Fibroblast of pulmonary artery (primary cell): ENCODE data around the gene PTCH2.
A peak's percentile ranks its signal among the peaks of the same experiment; 100 is the strongest.
"Not testable (repeated sequence)": the region's sequence is repeated elsewhere in the genome, so short reads cannot be mapped to it uniquely, and the experiment has no call there.

Source experiments
- DNase-seq: peaks from one replicate; pipeline ENCODE4 v3.0.0-alpha.2; 2010; ENCODE audit warnings: low read depth
- H3K4me3 ChIP-seq: replicated peaks from 2 replicates; pipeline ENCODE4 v1.5.1; 2011; ENCODE audit warnings: low read depth, mild to moderate bottlenecking, control low read depth, low read length, moderate library complexity
- CTCF ChIP-seq: IDR thresholded peaks from 2 replicates; pipeline ENCODE4 v1.5.1; 2011; ENCODE audit warnings: mild to moderate bottlenecking, control low read depth, low read length, inconsistent platforms; ENCODE audit errors: missing control alignments

Gene PTCH2

DNA sequence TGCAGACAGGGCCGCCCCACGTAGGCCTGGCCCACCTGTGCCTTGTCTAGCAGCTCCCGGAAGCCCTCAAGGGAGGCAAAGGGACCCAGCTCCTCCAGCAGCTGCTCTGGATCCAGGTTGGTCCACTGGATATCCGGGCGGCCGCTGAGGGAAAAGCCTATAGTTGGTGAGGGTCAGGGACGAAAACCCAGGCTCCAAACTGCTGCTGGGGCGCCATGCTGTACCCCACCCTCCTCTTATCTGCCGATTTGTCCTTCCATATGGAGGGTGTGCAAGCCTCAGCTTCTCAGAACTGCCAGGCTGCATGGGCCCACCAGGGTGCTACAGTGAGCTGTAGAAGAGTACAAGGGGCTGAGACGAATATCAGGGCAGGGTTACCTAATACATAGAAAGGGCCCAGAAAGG lies 12.2 kb downstream of the PTCH2 start:
- H3K4me3 ChIP-seq = no peak overlapping the region
- TF ChIP-seq CTCF = no peak
- no peak for DNase-seq

DNA sequence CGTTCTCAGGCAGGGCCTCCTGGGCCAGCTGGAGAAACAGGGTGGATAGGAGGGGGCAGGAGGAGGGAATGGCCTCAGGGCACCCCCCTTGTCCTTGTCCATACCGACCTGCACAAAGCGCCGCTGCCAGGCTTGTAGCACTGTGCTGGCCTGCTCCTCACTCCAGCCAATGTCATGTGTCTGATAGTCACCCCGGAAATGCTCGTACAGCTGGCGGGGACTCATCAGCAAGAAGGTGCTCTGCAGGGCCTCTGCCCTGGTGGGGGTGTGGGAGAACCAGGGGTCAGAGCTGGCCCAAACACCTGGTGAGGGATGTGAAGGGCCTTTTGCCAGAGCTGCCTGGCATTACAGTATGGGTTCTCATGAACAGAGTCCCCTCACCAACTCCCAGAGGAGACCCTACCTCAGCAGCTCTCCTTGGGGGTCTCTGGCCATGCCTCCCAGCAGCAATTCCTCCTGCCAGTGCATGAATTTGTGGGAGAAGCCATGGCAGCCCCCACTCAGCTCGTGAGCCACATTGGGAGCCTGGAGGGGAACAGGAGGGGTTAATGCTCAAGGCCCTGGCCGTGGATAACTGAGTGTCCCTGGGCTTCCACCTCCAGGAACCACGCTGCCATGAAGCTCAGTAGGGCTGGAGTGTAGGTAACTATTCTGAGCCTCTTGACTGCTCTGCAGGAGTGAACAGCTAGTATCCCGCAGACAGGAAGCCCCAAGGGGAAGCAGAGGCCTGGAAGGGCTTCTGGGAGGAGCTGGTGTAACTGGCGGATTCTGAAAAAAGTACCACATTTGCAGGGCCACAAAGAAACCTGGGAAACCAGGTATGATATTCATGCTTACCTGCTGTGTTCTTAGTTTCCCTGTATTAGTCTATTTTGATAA lies 13.3 kb downstream of the PTCH2 start:
- DNase-seq = no peak
- TF ChIP-seq CTCF = no peak
- H3K4me3 ChIP-seq = no peak overlapping the region

DNA sequence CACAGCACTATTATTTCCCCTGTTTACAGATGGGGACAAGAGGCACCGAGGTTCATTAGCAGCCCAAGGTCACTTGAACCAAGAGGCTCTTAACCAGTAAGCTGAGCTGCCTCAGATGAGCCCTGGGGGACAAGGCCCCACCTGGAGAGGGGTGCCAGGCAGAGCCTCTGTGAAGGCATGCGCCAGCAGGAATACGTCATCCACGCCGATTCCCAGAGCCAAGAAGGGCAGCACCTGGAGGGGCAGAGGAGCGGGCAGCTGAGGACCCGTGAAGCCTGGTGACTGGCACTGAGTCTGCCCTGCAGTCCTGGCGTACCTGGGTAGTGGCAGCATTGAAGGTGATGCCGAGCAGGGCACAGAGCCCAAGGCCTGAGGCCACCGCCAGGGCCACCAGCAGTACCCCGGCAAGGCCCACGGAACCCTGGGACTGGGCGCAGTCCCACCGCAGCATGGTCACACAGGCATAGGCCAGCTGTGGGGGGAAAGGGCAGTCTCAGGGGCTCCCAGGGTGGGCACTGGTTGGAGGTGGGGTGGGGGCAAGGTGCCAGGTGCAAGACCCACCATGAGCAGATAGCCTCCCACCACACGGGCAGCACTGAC lies 14.1 kb downstream of the PTCH2 start:
- no peak for TF ChIP-seq CTCF
- DNase-seq = no peak
- no peak overlapping the region for H3K4me3 ChIP-seq

DNA sequence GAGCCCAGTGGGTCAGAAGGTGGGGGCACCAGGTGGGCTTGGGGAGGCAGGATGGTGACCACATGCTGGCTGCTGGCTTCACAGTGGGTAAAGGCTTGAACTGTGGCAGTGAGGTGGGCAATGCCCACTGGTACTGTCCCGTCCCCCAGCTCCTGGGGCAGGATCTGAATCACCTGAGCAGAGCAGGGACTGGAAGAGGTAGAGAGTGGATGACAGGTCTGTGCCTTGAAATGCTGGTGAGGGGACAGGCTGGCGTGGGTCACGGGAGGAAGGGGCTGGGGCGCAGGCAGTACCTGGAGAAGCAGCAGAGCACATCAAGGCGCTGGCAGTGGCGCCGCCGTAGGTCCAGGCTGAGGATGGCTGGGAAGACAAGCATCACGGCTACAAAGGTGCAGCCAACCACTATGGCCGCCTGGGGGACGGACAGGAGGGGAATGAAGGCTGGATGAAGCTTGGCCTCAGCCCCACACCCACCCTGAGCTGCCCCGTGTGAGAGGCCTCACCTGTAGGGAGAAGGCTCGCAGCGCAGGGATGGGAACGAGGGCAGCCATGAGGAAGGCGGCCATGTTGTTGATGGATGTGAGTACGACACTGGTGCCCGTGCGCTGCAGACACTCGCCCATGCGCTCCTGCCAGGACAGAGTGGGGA lies 14.9 kb downstream of the PTCH2 start:
- no peak overlapping the region for H3K4me3 ChIP-seq
- TF ChIP-seq CTCF = no peak
- no peak for DNase-seq

DNA sequence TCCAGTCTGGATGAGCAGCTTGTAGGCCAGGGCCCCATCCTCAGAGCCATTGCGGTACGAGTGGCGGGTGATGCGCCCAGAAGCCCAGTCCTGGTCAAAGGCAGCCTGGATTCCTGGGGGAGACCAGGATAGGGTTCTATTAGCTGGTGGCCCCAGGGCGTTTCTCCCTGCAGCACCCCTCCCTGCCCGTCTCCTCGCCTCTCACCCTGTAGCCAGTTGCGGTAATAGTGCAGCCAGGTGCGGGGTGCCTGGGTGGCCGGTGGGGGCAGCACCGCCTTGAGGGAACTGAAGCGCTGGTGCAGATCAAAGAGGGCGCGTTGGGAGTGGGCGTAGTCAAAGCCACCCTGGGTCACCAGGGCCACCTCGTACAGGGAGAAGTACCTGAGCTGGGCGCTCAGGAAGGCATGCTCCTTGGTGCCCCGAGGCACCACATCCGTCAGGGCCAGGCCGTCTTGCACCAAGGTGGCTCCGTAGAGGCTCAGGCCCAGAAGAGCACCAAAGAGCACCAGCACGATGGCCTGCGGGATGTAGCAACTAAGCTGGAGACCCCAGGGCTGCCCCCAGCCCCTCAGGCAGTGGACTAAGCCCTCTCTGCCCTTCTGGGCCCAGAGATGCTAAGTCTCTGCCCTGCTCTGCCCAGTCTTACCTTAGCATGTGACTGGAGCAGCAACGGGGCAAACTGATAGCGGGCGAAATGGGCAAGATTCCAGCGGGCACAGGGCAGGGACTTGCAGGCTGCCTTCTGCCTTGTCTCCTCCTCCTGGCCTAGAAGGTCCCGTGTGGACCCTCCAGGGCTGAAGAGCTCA lies 15.7 kb downstream of the PTCH2 start:
- TF ChIP-seq CTCF = no peak
- no peak for DNase-seq
- H3K4me3 ChIP-seq = no peak overlapping the region

GRCh38 chr1:44826375-44827196 lies 16.5 kb downstream of the PTCH2 start:
- peak; percentile 56 for DNase-seq
- TF ChIP-seq CTCF = no peak
- no peak overlapping the region for H3K4me3 ChIP-seq

DNA sequence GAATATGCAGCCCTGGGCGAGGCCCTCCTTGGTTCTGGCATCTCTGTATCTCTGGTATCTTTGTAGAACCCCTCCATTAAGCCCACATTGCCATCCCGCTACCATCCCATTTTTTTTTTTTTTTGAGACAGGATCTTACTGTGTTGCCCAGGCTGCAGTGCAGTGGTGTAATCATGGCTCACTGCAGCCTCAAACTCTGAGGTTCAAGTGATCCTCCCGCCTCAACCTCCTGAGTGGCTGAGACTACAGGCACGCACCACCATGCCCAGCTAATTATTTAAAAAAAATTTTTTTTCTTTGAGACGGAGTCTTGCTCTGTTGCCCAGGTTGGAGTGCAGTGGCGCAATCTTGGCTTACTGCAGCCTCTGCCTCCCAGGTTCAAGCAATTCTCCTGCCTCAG lies 18.7 kb downstream of the PTCH2 start:
- DNase-seq, H3K4me3 ChIP-seq: not testable (repeated sequence)
